ENCODE data around the gene CCDC179.
A peak's percentile ranks its signal among the peaks of the same experiment; 100 is the strongest.

CCDC179 gene

DNA sequence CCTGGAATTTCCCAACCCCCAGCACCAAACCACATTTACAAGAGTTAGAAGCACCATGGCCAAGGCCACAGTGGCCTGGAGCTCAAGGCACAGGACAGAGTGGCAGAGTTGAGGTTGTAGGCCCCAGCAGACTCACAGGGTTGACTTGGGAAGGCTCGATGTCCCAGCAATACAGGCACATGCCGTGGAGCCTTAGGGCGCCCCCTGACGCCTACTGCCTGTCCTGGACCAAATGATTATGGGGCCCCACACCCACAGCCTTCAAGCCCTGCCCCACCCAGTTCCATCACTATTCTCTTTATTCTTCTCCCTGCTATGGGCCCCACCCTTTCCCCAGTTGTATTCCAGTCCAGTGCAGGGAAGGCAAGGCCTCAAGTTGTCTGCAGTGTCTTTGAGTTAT, at the start of gene CCDC179:
Gene CCDC179, minus strand, starts transcription at position 234 of the 400 bp plus-strand sequence. Its CDS starts 53 bp downstream, at position 181.
- DNase-seq: no peak

DNA sequence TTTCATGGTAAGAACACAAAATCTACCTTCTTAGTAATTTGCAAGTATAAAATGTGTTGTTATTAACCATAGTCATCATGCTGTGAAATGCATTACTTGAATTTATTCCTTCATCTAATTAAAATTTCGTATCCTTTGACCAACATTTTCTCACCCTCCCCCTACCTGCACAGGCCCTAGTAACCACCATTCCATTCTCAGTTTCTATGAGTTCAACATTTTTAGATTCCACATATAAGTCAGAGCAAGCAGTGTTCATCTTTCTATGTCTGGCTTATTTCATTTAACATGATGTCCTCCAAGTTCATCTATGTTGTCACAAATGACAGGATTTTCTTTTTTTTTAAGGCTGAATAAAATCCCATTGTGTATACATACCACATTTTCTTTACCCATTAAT, 43.5 kb upstream of the CCDC179 start:
- no peak for DNase-seq

DNA sequence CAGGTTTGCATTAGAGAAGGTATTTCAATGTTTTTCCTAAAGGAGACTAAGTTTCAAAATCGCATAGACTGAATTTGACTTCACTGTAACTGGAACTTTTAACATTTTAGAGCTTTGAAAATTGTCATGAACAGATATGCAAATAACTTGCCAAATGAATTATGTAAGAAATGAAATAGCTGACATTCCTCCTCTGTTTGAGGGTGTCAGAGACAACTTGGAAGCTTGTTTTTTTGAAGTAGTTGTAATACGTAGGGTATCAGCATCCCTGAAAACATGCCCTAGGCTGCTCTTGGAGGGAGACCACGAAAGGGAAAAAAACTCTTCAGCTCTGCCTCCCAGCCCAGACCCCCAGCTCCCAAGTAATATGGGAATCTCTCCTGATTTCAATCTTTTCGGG, 41.3 kb upstream of the CCDC179 start:
- DNase-seq: no peak

DNA sequence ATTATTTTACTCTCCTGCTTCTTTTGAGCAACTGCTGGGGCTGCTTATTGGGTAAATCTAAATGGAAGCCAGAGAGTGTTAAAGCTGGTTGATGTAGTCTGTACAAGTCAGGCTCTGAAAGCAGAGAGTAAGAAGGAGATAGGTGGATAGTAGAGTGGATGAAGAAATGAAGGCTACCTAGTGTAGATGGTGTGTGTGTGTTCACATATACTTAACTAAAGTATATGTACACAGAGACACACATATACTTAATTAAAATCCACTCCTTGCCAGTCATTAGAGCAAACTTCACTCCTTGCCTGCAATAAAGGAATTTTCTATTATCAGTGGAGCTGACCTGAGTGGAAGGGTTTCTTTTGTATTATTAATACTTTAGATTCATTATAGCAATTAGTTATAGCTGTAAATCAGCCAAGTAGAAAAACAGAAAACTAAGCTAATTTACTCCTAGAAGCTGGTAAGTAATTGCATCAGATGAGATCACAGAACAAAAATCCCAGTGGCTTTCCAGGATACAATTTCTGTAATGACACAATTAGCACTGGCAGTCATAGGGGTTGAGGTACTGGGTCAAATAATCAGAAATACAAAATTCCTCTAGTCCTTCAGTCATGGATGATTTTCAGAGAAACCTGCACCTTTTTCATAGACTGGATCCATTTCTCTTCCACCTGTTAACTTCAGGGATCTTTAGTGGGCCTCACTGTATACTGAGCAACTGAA, 40.7 kb upstream of the CCDC179 start:
- DNase-seq: no peak

DNA sequence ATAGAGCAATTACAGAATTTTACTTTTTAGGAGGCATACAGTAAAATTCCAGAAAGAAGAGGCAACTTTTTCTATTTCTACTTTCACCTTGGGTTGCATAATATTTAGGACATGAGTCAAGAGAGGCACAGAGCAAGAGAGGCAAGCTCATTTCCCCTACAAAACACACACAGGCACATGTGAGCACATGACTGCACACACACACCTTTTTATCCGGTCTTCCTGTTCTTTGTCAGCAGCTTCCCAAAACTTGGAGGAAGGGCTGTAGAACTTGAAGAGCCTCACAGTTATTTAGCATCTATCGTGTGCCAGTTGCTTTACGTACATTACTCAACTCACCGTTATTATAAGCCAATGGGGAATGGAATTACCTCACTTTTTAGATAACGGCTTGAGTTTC, 37.8 kb upstream of the CCDC179 start:
- no peak for DNase-seq

DNA sequence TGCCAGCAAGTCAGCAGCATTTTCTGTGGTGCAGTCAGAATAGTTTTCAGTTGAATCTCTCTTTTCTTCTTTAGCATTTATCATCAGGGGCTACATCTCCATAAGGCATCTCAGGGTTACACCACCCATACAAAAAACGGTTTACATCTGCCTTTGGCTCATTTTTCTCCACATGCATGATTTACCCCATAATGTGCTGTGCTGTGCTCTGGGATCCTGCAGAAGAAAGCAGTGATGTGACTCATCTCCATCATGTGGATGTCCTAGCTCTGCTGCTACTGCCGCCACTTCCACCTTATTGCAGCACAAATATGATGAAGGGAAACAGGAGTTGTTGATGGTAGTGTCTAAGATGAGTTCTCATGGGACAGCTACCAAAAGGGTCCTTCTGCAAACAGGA, 30.0 kb upstream of the CCDC179 start:
- DNase-seq: no peak

DNA sequence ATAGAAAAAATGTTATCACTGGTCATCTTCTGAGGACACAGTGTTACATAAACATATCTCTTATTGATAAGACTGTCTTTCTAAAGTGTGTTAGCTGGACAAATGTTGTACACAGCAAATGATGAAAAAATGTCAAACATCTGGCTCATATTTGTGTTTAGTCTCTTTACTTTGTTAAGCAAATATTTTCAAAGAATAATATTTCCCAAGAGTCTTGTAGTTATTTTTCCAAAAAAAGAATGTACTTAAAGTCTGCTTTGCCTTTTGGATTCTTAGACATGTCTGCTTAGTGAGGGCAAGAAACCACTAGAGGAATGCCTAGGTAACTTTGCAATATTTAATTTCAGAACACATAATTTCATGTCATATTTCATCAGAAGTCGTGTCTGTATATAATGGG, 23.9 kb upstream of the CCDC179 start:
- DNase-seq: no peak

DNA sequence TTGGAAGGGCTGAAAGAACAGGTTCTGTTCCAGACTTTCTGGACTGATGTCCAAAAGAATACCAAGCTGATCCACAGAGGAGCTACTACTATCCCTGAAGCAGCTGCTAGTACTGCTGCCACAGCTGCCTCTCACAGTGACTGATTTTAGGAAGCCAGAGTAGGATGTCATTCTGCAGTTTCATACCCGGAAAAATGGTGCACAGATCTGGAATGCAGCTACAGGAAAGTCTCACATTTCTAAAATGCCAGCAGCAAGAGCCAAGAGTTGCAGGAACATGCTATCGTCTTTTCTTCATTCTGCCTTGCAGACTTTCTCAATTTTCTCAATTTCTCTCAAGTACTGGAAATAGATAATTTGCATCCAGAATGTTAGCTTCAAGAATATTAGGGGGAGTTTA, 19.4 kb upstream of the CCDC179 start:
- DNase-seq: no peak

DNA sequence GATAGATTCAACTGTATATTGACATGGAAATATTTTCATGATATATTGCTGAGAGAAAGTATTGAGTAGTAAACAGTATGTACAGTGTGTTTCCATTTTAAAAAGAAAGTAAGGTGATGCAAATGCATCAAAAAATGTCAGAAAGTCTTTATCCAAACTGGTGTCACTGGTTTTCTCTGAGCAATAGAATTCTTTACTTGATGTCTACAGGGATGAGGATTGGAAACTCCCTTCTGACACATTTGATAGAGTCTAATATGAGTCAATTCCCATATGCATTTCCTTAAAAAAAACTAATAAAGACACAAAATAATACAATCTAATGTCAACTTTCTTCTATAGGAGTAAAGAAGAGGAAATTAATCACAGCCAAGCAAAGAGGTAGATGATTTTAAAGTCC, 18.3 kb upstream of the CCDC179 start:
- DNase-seq: no peak

DNA sequence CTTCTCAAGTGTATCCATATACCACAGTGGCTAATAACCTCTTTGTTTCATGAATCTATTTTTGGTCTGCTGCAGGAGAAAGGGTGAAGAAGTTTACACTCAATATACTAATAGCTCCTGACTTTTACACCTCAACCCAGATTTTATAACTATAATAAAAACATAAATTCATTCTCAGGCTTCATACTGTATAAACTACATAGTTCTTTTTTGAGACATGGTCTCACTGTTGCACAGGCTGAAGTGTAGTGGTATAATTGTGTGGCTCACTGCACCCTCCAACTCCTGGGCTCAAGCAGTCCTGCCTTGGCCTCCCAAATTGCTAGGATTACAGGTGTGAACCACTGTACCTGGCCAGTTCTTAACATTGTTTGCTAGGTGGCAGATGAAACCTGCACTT, 17.8 kb upstream of the CCDC179 start:
- DNase-seq: no peak

DNA sequence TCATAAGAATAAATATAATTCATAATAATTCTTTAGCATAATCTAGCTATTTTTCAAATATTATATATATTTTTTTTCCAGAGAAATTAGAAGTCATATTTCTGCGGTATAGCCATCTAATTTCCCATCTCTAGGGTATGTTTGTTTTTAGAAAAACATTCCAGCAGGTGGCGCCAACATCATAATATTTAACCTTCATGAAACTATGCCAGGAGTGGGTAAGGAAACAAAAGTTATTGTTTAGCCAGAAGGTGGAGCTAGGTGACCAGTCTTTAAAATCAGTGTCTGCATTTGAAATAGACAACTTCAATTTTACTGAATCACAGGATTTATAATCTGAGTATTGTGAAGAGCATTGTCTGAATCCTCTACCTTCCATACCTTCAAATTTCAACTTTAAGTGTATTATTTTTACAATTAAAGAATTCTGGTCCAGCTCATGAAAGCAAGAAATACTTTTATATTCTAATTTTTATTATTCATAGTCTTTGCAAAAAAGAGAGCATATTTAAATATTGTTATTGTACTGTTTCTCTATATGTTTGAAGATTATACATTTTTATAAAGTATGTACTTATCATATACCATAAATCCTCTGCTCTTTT, 15.7 kb upstream of the CCDC179 start:
- DNase-seq: peak; percentile 19

DNA sequence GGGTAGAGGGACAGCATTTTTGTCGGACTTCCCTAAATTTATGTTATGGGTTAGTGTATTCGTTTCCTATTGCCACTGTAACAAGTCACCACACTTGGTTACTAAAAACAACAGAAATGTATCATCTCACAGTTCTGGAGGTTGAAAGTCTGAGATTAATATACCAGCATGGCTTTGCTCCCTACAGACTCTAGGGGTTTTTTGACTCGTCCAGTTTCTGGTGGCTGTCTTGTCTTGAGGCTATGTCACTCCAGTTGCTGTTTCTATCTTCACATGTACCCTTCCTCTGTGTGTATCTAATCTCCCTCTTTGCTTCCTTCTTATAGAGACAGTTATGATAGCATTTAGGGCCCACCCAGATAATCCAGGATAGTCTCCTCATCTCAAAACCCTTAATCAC, 9.1 kb upstream of the CCDC179 start:
- DNase-seq: no peak

DNA sequence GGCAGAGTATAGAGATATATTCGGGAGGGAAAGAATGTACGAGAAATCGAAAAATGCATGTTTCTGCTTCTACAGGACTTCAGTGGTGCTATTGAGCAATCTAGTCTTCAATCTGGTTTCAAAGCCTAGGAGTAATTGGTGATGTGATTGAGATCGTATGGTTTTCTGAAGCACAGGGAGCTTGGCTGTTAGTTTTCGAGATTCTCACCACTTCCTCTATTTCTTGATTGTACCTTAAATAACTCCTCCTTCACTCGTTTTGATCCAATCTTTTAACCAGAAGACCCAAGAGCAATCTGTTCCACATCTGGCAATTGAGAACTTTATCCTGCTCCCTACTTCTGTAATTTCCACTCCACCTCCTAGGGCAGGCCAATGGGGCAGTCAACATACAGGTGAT, 518 bp downstream of the CCDC179 start:
- no peak for DNase-seq

DNA sequence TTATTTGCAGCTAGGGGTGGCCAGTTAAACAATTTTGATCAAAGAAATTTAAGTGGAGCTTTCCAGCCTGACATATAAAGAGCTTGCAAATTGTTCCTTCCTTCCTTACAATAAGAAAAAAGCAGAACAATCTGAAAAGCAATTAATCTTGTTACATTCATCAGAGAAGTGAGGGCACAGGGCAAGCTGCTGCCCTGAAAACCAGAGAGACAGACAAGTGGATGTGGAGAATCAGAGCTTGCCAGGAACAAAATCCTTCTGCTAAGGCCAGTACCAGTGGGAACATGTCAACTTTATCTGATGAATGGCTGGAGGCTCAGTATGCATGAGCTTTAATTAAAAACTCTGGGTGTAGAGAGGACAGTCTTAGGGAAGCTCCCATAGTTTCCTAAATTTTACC, 8.8 kb downstream of the CCDC179 start:
- DNase-seq: no peak

DNA sequence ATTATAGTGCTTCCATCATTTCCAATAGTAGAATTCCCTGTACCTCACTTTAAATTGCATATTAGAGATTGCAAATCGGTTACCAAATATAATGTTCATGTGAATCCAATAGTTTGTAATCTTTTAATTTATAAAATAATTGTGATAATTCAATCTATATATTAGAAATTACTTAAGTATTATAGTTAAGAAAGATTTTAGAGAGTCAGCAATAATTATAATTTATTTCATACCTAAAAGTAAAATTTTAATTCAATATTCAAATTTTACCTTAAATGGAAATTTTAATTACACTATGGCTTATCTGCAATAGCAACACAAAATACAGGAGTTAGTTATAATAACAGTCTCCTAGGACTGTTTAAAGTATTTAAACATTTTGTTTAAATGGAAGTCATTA, 13.5 kb downstream of the CCDC179 start:
- DNase-seq: no peak

DNA sequence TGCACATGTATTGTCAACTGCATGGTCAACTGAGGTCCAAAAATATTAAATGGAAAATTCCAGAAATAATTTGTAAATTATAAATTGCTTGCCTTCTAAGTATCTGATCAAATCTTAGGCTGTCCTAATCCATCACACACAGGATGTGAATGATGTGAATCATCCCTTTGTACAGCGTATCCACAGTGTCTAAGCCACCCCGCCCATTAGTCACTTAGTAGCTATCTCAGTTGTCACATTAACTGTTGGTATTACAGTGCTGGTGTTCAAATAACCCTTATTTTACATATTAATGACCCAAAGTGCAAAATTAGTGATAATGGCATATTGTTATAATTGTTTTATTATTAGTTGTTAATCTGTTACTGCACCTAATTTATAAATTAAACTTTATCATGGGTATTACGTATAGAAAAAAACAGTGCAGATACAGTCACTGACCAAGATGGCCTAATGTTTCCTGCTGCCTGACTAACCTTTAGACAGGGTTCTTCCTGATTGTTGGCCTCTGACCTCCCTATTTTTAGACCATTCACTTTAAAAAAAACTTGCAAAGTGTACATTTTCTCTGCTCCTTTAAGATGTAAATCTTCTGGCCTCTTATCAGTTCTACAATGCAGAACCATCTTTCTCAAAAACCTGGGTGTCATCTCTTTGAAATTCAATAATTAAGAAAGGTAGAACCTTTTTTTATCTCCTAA, 27.8 kb downstream of the CCDC179 start:
- DNase-seq: no peak

DNA sequence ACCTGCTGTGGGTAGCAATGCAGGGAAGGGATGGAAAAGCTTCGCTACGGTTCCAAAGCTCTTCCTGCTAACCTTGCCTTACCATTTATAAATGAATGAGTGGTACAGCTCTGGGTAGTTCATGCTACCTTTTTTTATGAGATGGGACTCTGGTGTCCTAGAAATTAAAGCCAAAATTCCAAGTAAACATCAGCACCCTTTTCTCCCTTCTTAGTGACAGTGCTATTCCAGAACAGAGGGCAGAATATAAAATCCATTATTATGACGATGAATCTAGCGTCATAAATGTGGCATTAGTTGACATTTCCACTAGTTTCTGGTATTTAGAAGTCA, 30.2 kb downstream of the CCDC179 start:
- no peak for DNase-seq

DNA sequence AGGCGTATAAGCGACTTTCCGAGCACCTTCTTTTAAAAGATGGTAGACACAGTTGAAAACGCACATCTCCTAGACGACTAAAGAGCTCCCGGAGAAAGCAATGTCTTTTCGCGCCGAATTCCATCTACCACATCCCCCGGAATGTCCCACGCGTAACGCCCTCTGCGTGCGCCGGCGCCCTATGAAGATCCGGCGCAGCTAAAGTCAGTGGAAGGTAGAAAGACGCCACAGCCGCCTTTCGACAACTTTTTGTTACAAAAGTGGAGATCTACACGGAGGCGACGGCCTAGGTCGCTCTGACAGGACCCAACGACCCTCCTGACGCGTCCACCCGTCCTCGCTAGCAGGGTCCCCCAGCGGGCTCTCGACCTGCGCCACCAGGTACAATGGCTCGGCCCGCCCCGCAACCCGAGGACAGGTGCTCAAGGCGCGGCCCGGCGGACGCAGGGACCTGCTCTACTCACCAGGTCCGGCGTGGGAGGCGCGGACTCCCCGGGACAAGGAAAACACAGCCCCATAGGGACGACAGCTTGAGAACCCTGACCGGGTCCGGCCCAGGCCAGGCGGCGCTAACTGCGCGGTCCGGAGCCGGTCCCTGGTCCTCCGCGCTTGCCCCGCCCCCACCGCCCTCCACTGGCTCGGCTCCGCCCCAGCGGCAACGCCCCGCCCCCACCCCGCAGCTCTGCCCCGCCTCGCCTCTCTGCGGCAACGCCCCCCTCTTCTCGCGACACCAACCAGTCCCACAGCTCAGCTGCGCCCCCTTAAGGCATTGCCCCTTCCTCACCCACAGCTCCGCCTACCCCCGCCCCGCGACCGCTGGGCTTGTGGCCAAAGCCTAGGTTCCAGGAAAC, 30.8 kb downstream of the CCDC179 start, which contains the start of gene SVIP:
Gene SVIP, minus strand, starts transcription at position 571 of the 851 bp plus-strand sequence. Its CDS starts 53 bp downstream, at position 518.
- DNase-seq: no peak

DNA sequence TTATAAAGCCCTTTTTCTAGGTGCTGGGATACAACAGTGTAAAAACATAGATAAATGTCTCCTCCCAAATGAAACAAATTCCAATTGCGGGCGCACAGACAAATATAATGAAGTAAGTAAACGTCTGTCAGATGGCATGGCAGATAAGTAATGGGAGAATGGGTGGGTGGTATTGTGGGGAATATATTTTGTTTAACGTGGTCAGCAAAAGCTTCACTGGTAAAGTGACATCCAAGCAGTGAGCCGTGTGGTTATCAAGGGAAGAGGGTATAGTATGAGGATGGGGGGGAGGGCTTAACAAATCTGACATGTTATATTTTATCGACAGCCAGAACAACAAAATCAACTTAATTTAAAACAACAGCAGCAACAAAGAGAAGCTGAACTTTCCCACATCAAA, 31.9 kb downstream of the CCDC179 start:
- no peak for DNase-seq

DNA sequence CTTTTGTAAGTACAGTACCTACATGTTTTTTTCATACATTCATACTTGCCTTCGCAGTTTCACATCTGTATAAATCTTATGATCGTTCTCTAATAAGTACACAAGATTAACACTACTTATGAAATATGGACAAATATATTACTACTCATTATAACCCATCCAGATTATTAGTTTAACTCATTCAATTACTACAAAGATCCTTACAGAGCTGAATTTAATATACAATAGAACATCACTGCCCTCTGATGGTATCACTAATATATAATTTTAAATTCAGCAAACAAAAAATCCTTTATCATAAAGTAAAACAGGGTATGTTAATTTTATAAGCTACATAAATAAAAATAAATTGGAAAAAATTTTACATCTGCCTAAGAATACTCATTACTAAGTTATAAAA, 38.1 kb downstream of the CCDC179 start:
- no peak for DNase-seq

DNA sequence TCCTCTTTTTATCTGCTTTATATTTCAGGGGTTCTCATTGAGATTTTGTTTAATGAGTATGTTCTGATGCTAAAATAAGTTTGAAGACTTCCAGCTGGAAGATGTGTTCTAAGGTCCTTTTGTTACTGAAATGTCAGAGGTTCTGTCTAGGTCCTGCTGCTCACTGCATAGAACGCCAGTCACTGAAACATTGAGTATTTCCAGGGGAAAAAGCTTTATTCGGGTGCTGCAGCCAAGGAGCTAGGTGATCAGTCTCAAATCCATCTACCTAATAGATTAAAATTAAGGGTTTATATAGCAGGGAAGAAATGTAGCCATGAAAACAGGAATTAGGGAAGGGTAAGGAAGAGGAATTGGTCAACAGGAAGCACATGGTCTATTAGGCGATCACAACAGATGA, 50.4 kb downstream of the CCDC179 start:
- DNase-seq: no peak

DNA sequence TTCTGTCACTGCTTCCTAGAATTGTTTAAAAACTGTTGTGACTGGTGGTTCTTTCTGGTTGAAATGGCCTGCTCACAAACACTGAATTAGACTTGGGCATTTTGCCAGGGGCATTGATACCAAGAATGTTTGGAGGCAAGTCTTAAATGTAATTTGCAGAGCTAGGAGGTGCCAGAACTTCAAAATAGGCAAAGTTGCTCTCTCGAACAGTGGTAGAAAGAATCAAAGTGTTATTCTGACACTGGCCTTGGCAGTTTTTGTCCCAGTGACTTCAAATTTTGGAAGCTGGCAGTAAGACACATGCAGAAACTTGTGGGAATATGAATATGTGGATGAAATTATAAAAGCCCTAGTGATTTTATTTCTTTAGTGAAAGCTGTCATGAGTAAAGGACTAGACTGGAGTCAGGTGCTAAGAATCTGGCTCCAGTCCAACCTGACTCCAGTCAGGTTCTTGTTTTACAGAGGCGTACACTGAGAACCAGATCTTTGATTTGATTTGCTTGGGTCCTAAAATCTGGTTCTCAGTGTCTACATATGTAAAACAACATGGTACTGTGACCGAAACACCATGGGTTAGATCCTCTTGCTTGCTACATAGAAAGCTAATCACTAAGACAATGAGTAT, 51.6 kb downstream of the CCDC179 start:
- no peak for DNase-seq
